ENCODE measurements around the gene NEDD4.

DNA sequence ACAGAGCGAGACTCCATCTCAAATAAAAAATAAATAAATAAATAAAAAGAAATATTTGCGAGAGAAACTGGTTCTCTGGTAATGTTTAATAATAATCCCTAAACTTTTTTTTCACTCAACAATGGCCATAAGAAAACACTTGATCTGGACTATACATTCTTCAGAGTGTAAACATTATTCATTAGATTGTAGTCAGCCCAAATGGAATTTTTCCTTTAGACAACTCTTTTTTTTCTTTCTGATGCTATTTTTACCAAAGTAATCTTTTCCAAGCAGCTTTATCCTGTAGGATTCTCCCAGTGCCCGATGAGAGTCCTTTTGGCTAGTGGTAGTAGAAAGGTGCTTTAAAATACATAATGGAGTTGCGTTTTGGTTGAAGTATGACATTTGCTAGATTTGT lies 90.4 kb downstream of the NEDD4 start:
- TF ChIP-seq CTCF (IDR thresholded peaks at IDR 0.05) (no peak), POLR2A (IDR thresholded peaks at IDR 0.05) (no peak)
